Hematopoietic multipotent progenitor cell treated with erythropoietin and hydrocortisone succinate and interleukin-3 and kit ligand, for 6 days (in vitro differentiated cells): ENCODE measurements around the gene SGSM2.
"Not testable (repeated sequence)": the region's sequence is repeated elsewhere in the genome, so short reads cannot be mapped to it uniquely, and the experiment has no call there.

Source experiments
- DNase-seq: peaks from one replicate; pipeline ENCODE4 v3.0.0-alpha.2; 2015

The SGSM2 gene, protein sequence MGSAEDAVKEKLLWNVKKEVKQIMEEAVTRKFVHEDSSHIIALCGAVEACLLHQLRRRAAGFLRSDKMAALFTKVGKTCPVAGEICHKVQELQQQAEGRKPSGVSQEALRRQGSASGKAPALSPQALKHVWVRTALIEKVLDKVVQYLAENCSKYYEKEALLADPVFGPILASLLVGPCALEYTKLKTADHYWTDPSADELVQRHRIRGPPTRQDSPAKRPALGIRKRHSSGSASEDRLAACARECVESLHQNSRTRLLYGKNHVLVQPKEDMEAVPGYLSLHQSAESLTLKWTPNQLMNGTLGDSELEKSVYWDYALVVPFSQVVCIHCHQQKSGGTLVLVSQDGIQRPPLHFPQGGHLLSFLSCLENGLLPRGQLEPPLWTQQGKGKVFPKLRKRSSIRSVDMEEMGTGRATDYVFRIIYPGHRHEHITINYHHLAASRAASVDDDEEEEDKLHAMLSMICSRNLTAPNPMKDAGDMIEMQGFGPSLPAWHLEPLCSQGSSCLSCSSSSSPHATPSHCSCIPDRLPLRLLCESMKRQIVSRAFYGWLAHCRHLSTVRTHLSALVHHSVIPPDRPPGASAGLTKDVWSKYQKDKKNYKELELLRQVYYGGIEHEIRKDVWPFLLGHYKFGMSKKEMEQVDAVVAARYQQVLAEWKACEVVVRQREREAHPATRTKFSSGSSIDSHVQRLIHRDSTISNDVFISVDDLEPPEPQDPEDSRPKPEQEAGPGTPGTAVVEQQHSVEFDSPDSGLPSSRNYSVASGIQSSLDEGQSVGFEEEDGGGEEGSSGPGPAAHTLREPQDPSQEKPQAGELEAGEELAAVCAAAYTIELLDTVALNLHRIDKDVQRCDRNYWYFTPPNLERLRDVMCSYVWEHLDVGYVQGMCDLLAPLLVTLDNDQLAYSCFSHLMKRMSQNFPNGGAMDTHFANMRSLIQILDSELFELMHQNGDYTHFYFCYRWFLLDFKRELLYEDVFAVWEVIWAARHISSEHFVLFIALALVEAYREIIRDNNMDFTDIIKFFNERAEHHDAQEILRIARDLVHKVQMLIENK

DNA sequence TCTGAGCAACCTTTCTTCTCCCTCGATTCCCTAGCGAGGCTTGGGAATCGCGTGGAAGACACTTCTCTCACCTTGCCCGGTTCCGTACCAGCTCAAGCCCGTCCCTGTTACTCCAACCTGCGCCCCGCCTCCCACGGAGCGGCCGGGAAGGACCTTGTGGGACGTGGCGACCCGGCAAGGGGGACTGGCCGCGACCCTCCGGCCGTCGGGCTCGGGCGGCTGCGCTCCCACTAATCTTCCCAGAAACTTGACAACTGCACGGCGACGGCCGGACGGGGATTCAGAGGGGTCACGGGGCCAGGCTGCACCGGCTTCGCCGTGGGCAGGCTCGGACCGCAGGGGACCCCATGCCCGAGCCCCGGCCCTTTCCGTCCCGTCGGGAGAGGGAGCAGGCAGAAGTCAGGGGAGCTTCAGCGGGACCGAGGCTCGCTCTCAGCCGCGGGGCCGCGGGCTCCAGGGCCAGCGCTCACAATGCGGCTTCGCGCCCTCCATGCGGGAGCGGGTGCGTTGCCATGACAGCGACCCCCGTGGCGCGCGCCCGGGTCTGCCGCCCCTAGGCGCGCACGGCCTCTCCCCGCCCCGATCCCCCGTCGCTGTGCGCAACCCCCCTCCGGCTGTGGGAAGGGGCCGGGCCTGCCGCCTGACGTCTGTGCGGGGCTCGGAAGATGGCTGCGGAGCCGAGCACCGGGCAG lies at the start of gene SGSM2:
TSS of gene SGSM2 (plus strand) at position 650 of the 692 bp plus-strand sequence. CDS start 188 bp downstream, outside the sequence.
- DNase-seq: peak; percentile 72

- DNase-seq: peak; percentile 29
Measured at GRCh38 chr17:2289878-2290478, 47.3 kb upstream of the SGSM2 start.

- DNase-seq: no peak
Measured at GRCh38 chr17:2292100-2292499, 45.2 kb upstream of the SGSM2 start.

- DNase-seq: no peak
Measured at GRCh38 chr17:2295575-2295974, 41.7 kb upstream of the SGSM2 start.

GRCh38 chr17:2297023-2297422 lies 40.3 kb upstream of the SGSM2 start:
- DNase-seq: no peak

- no peak for DNase-seq
Measured at GRCh38 chr17:2299136-2299535, 38.2 kb upstream of the SGSM2 start.

GRCh38 chr17:2299756-2300155 lies 37.5 kb upstream of the SGSM2 start:
- DNase-seq: no peak

GRCh38 chr17:2302778-2303203 lies 34.5 kb upstream of the SGSM2 start:
- DNase-seq: peak; percentile 42

DNA sequence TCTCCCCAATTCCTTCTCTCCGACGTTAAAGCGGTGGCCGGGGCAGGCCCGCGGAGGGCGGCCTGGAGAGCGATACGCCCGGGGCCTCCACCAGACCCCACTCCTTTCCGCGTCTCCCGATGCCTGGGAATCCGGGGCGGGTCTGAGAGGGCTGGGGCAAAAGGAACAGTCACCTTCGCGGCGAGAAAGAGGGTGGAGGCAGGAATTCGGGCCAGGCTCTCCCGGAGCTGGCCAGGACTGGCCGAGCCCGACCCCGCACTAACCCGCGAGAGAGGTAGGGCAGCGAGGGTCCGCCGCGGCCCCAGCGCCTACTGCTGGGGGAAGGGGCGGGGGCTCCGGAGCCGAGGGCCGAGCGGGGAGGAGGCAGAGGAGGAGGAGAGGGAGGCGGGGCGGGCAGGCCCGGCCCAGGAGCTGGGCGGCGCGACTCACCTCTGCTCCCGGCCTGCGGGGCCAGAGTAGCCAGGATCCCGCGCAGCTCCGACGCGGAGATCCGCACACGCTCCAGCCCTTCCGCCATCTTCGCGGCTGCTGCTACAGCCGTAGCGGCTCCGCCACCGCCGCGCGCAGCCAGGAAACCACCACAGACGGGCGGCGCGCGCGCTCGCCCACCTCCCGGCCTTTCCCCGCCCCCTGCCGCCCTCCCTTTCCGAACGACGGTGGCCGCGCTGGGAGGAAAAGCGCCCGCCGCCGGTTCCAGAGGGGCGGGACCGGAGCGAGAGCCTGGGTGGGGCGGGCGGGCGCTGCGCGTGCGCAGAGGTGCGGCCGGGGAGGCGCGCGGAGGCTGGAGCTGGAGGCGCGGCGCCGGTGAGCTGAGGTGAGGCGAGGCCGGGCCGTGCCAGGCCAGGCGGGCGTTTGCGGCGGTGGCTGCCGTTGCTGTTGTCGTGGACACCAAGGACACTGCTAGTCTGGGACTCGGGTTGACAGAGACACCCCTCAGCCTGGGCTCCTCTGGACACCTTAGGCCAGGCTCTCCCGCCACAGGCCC lies 33.8 kb upstream of the SGSM2 start, which contains the start of the genes SMG6 and SRR:
TSS of gene SMG6 (minus strand) at position 582 of the 985 bp plus-strand sequence. CDS start at position 517, 65 bp downstream.
TSS of gene SRR (plus strand) at position 747 of the 985 bp plus-strand sequence. CDS start 11,611 bp downstream, outside the sequence.
- peak; percentile 95 for DNase-seq

DNA sequence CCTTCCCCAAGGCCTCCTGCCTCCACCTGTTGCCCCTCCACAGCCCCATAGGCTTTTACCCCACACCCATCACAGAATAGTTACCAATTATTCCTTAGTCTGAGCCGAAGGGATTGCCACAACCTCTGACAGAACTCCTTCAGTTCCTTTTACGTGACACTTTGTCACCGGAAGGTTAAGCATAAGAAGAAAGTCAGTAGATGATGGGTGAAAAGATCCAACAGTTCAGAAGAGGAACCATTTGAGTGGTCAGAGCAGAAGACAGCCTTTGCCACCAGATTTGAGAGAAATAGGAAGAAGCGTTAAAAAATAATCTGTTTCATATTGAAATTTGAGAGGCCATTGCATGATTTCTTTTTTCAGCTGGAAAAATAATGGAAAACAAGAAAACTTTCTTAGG lies 32.4 kb upstream of the SGSM2 start:
- no peak for DNase-seq

DNA sequence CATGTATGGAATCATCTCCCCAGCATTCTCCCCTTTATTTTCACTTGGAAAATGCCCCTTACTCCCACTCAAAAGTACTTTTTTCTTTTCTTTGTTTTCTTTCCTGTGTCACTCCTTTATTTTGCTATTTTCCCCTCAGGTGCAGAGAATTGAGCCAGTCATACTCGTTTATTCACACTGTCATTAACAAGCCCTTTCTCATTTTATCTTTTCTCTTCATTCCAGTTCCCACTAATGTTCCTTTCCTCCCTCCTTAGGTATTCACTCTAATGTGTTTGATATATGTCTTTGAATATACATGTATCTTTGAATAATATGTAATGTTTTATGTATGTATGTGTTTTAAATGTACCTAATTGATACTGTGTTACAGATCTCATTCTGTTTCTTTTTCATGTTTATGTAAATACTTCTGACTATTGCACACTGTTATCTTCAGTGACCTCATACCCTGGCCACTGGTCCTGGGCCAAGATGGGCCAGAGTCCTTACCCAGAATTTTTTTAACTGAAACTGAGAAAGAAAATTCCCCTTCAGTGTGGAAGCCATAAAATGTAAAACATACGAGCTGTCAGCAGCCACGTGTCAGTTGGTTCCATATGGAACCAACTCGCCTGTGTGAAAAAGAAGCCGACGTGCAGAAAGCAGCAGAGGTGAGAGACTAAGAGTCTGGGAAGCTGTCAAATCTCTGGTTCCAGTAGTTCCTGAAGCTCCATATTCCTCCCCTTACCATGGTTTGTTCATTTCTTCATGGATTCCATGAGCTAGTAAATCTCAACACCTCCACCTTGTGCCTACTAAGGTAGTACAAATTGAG lies 27.8 kb upstream of the SGSM2 start:
- no peak for DNase-seq

- DNase-seq: no peak
Measured at GRCh38 chr17:2312736-2313135, 24.6 kb upstream of the SGSM2 start.

DNA sequence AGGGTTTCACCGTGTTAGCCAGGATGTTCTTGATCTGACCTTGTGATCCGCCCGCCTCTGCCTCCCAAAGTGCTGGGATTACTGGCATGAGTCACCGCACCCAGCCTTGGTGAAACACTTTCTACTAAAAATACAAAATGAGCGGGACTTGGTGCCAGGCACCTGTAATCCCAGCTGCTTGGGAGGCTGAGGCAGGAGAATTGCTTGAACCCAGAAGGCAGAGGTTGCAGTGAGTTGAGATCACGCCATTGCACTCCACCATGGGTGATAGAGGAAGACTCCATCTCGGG lies 20.4 kb upstream of the SGSM2 start:
- DNase-seq: not testable (repeated sequence)

- no peak for DNase-seq
Measured at GRCh38 chr17:2317796-2318195, 19.5 kb upstream of the SGSM2 start.

GRCh38 chr17:2319051-2319450 lies 18.2 kb upstream of the SGSM2 start:
- no peak for DNase-seq

DNA sequence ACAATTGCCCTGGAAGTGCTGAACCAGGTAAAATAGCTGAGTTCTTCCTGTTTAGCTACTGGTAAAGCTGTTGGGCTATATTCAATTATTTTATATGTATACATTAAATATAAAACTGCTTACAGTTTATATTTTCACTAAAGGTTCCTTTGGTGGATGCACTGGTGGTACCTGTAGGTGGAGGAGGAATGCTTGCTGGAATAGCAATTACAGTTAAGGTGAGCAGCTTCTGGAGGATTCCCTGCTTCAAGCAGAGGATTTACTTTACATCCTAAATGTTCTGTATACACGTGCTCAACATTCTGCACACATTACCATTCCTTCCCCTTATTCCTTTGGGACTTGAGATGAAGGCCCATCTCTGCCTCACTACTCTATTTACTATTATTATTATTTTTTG lies 15.9 kb upstream of the SGSM2 start:
- DNase-seq: no peak

GRCh38 chr17:2323629-2324314 lies 13.5 kb upstream of the SGSM2 start:
- no peak for DNase-seq

- no peak for DNase-seq
Measured at GRCh38 chr17:2331303-2331702, 6.0 kb upstream of the SGSM2 start.

DNA sequence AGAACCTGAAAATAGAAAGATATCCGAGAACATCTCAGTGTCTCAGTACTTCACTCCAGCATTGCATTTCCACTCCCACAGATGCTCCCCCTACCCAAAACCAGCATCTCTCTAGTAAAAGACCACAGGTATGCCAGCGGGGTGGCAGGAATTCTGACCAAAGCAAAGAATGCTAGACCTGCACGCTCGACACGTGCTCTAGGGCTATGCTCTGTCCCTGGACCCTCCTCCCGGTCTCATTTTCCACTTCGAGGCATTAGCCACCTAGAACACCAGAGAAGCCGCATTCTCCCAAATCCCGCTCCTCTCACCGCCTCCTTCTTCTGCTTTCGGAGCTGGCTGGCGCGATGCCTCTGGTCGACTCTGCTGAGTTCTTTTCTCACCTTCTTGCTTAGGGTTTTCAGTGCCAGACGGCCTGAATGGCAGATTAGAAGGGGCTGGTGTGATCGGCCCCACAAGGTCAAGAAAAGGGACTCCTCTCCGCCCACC lies 1.5 kb upstream of the SGSM2 start:
- DNase-seq: peak; percentile 42
